VCaP (cell line): ENCODE results near the gene METTL8.

Source experiments
- H3K27ac ChIP-seq: fragments of 450-650 bp; 2 replicates; pipeline ENCODE4 v1.5.1; 2017
- TF ChIP-seq, protein P1 (sequence below): fragments of 450-650 bp; conservative IDR thresholded peaks from 2 replicates; pipeline ENCODE4 v1.5.1; 2017; ENCODE audit warnings: mild to moderate bottlenecking, moderate library complexity

The METTL8 gene

DNA sequence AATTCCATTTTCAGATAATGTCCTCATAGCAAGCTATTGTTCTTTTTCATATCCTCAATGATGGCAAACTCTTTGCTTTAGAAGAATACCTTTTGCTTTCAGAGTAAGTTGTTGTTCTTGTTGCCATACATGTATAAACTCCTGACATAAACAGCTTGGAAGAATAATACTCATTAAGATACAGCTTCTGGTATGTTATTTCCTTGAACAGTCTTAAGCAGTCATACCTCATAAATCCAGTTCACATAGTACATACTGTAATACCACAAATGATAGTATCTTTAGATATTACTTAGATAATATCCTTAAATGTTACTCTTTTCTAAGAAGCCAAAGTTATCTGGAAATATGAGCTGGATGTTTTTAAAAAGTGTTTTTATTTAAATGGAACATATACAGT lies 23.2 kb downstream of the METTL8 start:
- TF ChIP-seq, protein P1, sequence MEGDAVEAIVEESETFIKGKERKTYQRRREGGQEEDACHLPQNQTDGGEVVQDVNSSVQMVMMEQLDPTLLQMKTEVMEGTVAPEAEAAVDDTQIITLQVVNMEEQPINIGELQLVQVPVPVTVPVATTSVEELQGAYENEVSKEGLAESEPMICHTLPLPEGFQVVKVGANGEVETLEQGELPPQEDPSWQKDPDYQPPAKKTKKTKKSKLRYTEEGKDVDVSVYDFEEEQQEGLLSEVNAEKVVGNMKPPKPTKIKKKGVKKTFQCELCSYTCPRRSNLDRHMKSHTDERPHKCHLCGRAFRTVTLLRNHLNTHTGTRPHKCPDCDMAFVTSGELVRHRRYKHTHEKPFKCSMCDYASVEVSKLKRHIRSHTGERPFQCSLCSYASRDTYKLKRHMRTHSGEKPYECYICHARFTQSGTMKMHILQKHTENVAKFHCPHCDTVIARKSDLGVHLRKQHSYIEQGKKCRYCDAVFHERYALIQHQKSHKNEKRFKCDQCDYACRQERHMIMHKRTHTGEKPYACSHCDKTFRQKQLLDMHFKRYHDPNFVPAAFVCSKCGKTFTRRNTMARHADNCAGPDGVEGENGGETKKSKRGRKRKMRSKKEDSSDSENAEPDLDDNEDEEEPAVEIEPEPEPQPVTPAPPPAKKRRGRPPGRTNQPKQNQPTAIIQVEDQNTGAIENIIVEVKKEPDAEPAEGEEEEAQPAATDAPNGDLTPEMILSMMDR: no peak
- H3K27ac ChIP-seq: peak overlapping the region; percentile 29

DNA sequence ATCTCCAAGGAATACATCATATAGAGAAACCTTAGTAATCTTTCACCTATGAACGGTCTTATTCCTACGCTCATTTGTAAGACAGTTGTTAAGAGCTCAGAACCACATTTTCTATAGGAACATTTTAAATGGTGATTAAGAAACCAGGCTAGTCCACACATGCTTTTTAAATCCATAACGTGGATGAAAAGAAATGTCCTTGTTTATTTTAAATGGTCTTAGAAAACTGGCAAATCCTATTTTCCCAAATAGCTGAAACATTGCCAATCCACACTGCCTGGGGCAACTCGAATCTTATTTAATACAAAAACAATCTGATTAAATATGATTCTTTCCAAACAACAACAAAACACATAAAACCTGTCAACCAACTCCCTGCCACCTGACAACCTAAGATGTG lies 23.7 kb downstream of the METTL8 start:
- TF ChIP-seq, protein P1: no peak
- H3K27ac ChIP-seq: peak overlapping the region; percentile 29

DNA sequence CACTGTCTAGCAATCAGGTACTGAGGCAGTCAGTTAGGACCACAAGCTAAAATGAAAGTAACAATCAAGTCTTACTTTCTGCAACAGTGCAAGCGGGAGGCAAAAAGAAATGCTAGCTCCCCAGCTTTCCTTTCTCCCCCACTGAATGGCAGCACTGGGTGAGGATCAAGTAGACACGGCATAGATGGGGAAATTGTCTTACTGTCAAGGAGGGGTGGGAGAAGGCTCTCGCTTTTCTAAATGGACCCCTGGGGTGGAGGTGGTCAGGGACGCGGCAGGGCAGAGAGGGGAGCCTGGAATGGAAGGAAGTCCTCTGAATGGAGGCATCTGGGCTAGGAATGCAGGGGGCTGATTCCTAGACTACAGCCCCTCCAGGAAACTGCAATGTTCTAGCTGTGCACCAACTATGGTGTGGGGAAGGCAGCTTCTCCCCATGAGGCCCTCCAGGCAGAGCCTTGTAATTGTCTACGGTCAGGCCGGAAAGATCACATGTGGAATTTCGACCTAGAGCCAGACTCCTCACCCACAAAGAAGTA lies 24.3 kb downstream of the METTL8 start:
- TF ChIP-seq, protein P1: no peak
- H3K27ac ChIP-seq: peak overlapping the region; percentile 29; the same call in 1 of the 2 replicates

DNA sequence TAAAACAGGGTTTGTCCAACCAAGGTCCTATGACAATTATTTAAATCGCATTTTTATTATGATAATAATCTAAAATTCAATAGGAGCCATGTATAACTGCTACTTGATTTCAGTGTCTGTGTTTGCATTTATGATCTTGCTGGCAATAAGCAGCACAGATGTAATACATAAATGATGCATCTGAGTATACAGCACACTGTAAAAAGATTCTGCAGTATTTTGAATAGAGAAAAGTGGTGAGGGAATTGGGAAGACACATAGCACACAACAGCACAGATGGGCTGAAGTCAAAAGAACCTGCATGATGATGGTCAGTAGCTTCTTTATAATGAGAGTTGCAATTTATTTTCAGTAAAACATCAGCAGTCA lies 26.1 kb downstream of the METTL8 start:
- no peak overlapping the region for H3K27ac ChIP-seq
- TF ChIP-seq, protein P1: no peak

DNA sequence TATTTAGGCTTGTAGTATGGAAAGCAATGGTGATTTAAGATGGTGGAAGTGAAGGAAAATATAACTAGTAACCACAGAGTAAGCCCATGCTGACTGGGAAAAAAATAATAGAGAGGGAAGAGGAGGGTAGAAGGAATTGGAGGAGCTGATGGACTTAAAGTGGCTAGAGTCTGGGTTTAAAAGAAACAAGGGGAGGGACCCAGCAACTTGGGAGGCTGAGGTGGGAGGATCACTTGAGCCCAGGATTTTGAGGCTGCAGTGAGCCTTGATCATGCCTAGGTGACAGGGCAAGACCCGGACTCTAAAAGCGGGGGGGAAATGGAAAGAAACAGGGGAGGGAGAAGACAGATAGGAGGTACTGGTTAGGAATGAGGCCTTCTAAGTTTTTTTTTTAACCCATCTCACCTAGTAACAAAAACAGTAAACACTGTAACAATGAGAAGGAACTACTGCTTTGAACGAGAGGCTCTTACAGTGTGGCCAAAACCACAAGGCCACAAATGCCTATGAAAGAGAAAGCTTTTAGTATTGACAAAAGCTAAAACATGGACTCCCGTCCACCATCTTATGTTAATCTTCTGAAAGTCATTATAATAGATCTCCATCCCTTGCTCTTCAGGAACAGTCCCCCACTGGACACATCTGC lies 26.6 kb downstream of the METTL8 start:
- TF ChIP-seq, protein P1: no peak
- no peak overlapping the region for H3K27ac ChIP-seq

DNA sequence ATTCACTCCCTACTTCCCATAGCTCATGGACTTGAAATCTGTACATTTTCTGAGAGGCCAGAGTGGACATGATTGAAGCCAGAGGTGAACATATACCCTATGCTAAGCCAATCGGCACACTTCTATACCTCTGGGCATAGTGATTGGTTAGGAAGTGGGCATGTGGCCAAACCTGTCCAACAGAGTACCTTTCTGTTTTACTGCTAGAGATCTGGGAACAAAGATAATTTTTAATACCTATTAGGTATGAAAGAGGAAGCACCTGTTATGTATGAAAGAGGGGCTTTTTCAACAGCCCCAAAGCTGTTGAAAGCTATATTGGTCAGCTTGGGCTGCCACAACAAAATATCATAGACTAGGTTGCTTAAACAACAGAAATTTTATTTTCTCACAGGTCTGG lies 27.7 kb downstream of the METTL8 start:
- no peak overlapping the region for H3K27ac ChIP-seq
- TF ChIP-seq, protein P1: no peak

DNA sequence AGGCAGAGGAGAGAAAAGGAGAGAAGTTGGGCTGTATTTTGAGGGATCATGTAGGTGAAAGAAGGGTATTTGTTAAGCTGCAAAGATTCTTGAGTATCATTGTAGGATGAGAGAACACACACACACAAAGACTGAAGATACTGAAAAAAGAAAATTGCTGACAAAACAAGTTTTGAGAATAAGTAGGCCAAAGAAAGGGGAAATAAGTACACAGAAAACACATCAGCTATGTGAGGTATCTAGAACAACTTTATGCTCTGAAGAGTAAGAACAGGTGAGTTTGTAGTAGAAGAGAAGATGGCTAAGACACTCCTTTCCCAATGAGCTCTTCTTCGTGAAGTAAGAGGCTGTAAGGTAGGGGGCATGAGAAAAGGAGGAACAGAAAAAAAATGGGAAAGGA lies 28.2 kb downstream of the METTL8 start:
- TF ChIP-seq, protein P1: no peak

More for the DNA sequence above, 28.2 kb downstream of the METTL8 start:
- no peak overlapping the region for H3K27ac ChIP-seq
